Hematopoietic multipotent progenitor cell treated with erythropoietin and hydrocortisone succinate and interleukin-3 and kit ligand, for 6 days (in vitro differentiated cells): ENCODE measurements around the gene EVI5.
"Not testable (repeated sequence)": the region's sequence is repeated elsewhere in the genome, so short reads cannot be mapped to it uniquely, and the experiment has no call there.

ENCODE experiments used
- DNase-seq: peaks from one replicate; pipeline ENCODE4 v3.0.0-alpha.2; 2015

Gene EVI5

DNA sequence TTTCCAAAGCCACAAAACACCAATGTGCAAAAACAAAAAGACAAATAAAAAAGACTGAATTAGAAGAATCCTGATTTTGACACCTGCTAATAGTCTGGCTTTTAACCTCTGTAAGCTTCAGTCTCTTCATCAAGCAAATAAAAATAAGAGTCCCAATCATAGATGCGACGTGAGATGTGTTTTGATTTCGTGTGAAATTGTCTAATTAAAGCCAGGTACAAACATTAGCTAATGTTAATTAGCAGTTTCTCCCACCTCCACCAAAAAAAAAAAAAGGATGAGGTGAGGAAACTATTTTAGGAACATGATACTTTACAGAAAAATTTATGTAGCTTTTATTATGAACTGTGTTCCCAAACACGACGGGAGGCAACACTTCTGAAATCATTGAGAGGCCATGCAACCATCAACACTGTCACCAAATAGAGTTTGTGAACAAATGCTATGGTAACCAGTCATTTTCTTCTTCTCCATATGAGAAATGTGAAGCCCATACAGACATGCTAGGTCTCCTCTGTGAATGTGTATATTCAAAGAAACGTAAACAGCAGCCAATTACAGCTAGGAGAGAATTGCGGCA is 6.7 kb upstream of the EVI5 start:
- DNase-seq = no peak

DNA sequence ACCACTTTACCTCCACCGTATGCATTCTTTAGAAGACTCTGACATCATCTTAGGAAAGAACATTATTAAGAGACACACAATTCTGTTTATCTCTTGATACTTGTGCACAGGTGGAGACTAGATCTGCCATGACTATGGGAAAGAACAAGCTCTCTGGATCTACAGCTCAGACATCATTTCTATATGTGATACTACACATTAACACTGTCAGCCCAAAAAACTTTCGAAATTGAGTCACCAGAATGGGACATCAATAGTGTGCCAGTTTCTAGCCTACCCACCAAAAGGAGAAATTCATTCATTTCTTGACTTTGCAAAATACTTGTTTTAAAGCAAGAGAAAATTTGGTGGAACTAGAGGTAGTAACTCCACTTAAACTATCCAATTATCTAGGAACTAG is 6.0 kb upstream of the EVI5 start:
- no peak for DNase-seq

DNA sequence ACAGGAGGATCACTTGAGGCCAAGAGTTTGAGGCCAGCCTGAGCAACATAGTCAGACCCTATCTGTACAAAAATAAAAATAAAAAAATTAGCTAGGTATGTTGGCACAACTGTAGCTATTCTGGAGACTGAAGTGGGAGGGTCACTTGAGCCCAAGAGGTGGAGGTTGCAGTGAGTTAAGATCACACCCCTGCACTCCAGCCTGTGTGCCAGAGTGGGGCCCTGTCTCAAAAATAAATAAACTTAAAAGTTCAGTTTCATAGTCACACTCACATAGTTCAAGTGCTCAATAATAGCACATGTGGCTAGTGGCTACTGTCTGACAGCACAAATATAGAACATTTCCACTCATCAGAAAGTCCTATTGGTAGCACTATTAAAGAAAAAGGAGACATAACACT is 5.2 kb upstream of the EVI5 start:
- no peak for DNase-seq

DNA sequence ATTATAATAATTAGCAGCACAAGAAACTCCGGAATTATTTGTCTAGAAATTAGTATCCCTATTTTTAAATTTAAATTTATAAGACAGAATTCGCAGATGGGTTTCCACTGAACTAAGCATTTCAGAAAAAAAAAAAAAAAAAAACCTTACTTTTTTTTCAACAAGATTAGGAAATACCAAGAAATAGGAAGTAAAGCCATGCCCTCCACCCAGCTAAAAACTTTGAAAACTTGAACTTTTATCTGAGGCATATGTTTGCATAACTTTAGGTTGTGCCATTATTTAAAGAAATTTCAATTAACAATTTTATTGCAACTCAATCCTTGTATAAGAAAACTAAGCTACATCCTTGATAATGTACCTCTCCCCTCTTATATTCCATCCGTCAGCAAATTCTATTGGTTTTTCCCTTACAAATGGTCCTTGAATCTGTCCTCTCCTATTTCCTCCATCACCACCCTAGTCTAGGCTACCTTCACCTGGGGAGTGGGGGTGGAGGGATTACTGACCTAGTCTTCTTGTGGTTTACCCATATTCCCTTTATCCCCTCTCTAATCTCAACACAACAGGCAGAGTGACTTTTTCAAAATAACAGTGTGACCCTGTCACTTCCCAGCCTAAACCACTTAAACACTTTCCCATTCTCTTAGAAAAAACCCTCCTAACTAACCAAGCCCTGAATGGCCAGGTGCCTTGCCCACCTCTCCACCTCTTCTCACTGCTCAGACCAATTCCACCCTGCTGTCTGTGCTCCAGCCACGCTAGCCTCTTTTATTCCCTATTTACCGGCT is 1.4 kb upstream of the EVI5 start:
- DNase-seq = peak; percentile 37

DNA sequence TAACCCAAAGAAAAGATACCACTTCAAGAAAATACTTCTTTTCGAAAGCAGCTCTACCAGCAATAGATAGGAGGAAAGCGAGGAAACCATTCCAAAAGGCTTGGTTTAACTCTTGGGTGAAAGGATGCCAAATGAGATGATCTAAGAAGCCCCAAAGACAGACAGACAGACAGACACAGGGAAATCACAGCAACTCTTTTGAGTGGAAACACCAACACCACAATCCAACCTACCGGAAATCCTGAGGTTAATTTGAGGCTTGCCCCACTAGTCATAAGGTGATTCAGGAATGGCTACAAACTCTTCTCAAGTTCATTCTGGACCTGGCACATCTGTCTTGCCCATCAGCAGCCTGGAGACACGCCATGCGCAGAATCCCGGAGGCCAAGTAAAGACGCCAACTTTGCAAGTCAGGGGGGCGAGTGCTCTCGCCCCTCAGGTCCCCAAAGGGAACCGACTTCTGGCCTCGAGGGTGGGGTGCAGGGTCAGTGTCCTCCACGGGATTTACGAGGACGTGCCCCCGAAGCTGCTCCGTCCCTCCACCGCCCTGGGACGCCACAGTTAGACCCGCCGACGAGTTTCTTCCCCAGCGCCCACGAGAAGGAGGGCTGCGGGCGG is 778 bp downstream of the EVI5 start:
- DNase-seq = peak; percentile 45

DNA sequence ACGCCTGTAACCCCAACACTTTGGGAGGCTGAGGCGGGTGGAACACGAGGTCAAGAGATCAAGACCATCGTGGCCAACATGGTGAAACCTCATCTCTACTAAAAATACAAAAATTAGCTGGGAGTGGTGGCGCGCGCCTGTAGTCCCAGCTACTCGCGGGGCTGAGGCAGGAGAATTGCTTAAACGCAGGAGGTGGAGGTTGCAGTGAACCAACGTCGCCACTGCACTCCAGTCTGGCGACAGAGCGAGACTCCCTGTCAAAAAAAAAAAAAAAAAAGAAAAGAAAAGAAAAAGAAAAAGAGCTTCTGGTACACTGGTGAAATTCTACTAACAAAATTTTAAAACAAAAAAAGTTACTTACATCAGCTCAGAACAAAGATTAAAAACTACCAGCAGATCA is 1.4 kb downstream of the EVI5 start:
- DNase-seq = not testable (repeated sequence)

DNA sequence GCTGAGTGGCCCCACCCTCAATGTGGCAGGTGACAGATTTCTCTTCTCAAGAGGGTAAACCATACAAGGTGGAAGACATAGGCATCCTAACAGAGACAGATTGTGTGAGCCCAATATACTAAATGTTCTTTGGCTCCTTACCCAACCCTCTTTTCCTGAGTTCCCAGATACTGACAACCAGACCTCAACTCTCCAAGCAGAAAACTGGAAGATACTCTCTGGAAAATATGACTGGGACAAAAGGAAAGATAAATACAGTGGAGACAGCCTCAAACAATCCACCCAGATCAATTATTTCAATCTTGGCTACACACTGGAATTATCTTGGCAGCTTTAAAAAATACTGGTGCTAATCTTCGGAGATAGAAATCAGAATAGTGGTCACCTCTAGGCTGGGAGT is 6.5 kb downstream of the EVI5 start:
- DNase-seq = no peak

DNA sequence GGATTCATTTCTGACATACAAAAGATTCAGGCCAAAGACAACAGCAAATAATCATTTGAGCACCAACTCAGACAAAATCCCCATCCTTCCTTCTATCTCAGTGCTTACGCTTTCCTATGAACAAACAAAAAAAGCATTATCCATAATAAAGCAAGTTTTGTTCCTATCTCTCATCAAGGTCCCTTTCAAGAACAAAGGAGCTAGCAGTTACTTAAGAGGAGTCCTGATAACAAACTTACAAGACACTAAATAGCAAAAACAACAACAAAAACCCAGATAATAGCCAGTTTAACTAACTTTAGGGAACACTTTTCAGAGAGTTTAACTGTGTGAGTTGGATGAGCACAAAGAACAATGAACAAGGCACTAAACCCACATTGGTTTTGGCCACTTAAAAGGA is 10.5 kb downstream of the EVI5 start:
- DNase-seq = no peak

DNA sequence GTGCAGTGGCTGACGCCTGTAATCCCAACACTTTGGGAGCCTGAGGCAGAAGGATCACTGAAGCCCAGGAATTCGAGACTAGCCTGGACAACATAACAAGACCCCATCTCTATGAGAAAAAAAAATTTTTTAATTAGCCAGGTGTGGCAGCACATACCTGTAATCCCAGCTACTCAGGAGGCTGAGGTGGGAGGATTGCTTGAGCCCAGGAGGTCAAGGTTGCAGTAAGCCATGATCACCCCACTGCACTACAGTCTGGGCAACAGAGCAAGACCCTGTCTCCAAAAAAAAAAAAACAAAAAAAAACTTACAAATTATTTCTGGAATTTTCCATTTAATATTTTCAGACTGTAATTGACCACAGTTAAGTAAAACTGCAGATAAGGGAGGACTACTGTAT is 11.2 kb downstream of the EVI5 start:
- DNase-seq = not testable (repeated sequence)

DNA sequence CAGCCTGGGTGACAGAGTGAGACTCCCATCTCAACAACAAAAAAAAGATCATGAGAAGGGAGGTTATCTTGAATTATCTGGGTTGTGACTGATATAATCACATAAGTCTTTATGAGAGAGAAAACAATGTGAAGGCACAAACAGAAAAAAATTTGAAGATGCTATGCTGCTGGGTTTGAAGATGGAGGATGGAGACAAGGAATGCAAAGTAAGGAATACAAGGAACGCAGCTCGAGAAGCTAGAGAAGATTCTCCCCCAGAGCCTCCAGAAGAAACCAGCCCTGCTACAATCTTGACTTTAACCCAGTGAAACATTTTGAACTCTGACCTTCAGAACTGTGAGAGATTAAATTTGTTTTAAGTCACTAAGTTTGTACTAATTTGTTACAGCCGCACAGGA is 15.1 kb downstream of the EVI5 start:
- no peak for DNase-seq

DNA sequence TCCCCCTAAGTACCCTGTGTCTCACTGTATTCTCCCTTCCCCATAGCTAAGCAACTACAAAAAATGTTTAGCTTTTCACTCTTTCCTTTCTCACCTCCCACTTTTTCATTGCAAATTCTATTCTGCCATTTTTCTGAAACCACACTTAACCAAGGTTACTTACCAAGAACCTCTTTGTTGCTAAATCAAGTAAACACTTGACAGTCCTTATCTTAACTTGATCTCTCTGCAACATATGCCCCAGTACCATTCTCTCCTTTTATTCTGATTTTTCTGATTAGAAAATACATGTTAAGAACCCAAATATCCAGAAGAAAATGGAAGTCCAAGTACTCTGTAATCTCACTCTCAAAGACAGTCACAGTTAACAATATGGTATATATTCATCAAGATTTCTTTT is 16.0 kb downstream of the EVI5 start:
- no peak for DNase-seq

DNA sequence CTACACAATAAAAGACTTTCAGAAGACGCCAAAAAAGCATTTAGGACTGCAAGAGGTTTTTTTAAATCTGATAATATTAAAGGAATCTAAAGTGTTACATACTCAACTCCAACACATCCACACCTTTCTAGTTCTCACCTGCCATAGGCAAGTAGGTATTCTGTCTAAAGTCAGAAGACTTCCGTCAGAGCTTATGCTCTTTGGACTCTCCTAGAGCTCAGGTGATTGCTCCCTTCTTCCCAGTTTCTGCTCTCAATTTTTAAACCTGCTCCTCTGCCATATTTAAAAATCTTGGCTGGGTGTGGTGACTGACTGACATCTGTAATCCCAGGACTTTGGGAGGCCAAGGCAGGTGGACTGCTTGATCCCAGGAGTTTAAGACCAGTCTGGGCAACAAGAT is 16.6 kb downstream of the EVI5 start:
- no peak for DNase-seq

DNA sequence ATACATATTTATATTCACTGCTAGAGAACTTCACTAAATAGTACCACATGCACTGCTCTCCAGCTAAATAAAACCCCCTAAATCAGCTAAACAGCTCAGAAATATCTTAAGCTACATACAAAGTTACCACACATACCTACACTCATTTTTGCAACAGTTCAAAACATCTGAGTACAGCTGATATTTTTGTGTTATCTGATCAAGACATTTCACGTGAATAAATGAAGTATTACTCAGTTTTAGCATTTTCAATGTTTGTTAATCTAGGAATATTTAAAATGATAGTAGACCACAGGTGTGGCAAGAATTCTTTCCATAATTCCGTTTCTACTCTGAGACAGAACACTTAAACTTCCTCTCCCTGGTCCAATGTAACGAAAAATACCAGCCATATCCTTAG is 20.8 kb downstream of the EVI5 start:
- peak; percentile 17 for DNase-seq

DNA sequence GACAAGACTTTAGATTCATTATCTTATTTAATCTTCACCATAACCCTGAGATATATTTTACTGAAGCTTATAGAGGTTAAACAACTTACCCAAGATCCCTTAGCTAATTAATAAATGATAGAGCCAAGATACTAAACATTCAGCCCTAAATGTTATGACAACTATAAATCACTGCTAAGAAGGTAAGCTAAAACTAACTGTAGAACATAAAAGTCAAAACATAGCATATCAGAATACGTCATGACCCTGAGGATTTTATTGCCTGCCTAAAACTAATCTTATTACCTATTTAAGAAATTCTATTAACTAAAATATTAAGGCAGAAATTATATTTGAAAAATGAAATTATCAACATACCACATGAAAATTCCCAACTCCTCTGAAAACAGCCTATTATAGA is 22.6 kb downstream of the EVI5 start:
- no peak for DNase-seq

DNA sequence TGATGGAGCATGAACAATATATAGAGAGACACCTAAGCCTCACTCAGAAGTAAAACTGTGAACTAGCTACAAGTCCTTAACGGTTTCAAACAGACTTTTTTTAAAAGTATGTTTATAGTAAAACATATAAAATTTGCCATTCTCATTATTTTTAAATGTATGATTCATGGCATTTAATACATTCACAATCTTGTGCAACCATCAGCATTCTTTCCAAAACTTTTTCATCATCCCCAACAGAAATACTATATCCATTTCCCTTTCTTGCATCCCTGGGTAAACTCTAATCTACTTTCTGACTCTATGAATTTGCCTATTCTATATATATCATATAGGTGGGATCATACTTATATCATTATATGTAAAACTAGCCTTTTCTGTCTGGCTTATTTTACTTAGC is 25.5 kb downstream of the EVI5 start:
- no peak for DNase-seq

DNA sequence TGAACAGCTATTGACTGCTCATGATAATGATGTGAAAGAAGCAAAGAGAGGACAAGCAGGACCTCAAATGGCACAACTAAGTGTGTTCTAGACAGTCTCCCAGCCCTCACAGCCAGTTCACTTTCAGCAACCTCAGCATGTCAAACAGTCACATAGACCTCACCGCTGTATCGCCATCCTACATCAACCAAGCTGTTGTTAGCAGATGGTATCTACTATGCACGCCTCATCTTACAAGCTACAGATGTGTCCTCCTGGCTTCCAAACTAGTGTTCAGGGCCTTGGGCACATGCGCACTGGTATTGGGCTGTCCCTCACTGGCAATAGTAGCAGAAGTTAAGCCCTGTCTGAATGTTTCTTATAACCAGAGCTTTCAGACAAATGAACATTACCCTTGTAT is 28.4 kb downstream of the EVI5 start:
- no peak for DNase-seq

DNA sequence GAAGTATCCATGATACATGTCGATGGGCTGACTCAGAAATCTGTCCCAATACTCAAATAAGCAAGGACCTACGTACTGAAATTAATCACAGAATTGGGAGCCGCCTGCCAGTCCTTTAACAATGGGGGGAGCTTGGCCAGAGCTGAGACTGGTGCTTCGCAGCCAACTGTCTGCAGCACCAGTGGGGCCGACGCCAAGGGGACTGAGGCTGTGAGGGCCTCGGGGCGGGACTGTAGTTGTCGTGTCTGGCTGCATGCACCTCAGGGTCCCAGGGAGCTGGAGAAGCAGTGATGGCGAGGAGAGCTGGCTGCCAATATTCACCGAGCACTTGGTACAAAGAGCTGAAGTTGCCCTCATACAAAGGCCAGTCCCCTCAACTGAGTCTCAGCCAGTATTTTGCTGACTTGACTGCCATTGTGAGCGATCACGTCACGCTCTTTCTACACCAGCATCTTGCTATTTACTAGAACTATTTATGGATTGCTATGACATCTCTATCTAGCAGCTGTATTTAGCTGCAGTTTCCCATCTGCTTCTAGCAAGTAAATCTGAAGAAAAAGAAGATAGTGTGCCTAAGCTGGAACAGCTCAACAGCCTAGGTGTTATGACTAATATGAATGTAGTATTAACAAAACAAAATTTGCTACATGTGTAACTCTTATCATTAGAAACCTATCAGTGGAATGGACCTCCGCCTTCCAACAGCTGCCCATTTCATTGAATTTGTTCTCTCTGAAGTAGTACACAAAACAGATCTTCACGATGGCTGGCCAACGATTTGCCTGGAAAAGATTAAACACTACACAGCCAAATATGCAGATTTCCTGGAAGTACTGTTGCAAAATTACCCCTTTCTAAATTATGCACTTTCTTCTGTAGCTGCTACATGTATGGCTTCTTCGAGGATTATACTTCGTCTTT is 29.1 kb downstream of the EVI5 start:
- DNase-seq = no peak

DNA sequence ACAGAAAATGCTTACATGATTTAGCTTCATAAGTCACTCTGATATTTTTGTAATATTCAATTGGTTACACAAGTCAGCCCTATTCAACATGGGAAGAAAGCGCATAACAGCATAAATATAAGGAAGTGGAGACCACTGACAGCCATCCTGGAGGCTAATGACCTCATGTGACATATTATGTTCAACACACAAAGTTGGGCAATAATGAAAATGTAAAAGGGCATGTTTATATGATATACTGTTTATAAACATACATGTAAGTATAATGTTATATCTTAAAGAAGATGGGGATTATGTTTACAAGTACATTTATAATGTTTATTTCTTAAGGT is 30.2 kb downstream of the EVI5 start:
- DNase-seq = no peak

DNA sequence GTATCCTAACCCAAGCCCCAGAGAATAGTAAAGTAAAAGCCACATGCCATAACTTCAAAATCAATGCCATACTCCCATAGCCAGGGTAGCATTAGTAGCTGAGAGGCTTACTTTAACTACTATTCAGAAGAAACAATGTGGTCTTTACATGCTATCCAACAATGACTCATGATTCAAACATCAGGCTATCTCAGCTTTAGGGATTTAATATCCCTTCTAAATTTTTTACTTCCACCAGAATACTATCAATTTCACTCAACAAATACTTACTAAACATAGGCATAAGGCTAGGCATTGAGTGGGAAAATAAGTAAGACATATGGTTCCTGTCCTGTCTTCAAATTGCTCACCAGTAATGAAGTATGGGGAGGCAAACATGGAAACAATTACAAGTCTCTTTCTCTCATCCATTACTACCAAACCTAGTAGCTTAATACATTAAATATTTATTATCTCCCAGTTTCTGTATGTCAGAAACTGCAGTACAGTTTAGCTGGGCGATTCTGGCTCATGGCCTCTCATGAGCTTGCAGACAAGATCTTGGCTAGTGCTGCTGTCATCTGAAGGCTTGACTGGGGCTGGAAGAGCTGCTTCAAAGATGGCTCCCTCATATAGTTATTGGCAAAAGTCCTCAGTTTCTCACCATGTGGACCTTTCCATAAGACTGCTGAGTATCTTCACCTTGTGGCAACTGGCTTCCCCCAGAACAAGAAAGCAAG is 30.7 kb downstream of the EVI5 start:
- no peak for DNase-seq

DNA sequence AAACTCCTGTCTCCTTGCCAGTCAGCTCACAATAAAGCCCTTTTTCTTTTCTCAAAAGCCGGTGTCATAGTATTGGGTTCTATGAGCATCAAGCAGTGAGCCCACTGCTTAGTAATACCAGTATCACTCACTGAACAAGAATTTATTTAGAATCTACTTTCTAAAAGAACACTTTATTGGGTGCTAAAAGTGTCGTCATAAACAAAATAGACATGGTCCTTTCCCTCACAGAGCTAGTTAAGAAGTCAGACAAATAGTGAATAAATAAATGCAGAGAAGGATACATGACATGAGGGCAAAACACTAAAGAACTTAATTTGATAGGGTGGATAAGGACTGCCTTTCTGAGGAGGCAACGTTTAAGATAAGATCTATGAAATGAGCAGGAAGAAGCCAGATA is 32.2 kb downstream of the EVI5 start:
- no peak for DNase-seq

DNA sequence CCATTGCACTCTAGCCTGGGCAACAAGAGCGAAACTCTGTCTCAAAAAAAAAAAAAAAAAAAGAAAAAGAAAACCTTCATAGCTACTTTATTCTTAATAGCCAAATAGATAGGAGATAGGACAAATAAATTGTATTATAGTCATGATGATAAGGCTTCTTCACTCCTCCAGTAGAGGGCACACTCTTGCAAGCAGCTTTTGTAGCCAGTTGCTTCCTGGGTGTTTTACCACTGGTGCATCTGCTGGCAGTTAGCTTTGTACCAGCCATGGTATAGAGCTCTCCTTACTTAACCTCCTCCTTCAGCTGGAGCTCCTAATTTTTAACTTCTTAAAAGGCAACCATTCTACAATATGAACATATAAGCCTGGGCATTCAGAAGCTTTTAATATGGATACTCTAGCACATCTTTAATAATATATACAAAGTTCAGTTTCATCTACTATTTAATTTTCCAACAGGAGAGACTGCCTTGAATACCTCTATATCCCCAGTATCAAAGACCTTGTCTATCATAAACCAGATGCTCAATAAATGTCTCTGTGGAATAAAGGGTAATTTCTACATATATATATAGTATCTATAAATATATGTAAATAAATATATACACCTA is 35.8 kb downstream of the EVI5 start:
- DNase-seq = peak; percentile 91

DNA sequence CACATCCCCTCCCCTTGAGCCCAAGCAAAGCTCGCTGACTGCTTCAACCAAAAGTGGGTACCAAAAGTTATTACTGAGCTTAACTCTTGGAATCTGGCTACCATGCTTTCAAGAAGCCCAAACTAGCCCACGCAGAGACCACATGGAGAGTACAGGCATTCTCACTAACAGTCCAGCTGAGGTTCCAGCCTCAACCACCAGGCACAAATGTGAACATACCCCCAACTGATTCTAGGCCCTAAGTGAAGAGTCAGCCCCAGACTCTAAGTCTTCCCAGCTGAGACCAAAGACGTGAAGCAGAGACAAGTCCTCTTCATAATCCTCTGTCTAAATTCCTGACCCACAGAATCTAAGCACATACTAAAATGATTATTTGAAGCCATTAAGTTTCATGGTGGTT is 36.8 kb downstream of the EVI5 start:
- no peak for DNase-seq

DNA sequence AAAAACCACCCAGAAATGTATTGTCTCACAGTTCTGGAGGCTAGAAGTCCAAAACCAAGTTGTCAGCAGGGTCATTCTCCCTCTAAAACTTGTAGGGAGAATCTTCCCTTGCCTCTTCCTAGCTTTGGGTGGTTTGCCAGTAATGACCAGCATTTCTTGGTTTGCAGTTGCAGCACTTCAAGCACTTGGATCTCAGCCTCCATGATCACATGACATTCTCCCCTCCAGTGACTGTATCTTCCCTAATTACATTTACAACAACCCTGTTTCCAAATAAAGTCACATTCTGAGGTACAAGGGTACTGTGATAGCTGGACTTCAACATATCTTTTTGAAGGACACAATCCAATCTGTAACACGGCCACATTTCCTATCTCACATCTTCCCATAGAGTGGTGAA is 37.2 kb downstream of the EVI5 start:
- DNase-seq = no peak
